ENCODE results near the gene ITM2B.

The ITM2B gene

GRCh38 chr13:48297131-48297786 is 64.3 kb downstream of the ITM2B start:
- Histone ChIP-seq H3K9ac (ENCODE audit: low read length in 5 of 5) (no peak overlapping the region), H3K9me3 (ENCODE audit: control insufficient read depth in 5 of 5, low read length in 5 of 5) (no peaks in the 10 kb centered on the region), H3K4me3 (ENCODE audit: low read depth in 1 of 5, low read length in 5 of 5) (no peak overlapping the region), H3K4me1 (ENCODE audit: control insufficient read depth in 5 of 5, insufficient read depth in 5 of 5, low read length in 5 of 5) (peaks cover 0 to 13% (median 4%) of the 10 kb centered on the region in 5 donors), H3K36me3 (ENCODE audit: control insufficient read depth in 5 of 5, insufficient read depth in 5 of 5, low read length in 5 of 5) (no peaks in the 10 kb centered on the region), H3K27ac (ENCODE audit: low read depth, low read length) (no peak overlapping the region), H3K27me3 (ENCODE audit: control insufficient read depth in 5 of 5, insufficient read depth in 4 of 5, low read length in 5 of 5) (no peaks in the 10 kb centered on the region)

GRCh38 chr13:48299591-48299990 is 66.6 kb downstream of the ITM2B start:
- peaks cover 0 to 11% (median 5%) of the 10 kb centered on the region in 5 donors for H3K4me1 ChIP-seq (ENCODE audit: control insufficient read depth in 5 of 5, insufficient read depth in 5 of 5, low read length in 5 of 5)
- H3K4me3 ChIP-seq (ENCODE audit: low read depth in 1 of 5, low read length in 5 of 5) = no peak overlapping the region
- no peak overlapping the region for H3K27ac ChIP-seq (ENCODE audit: low read depth, low read length)
- H3K9ac ChIP-seq (ENCODE audit: low read length in 5 of 5) = no peak overlapping the region
- no peaks in the 10 kb centered on the region for H3K36me3 ChIP-seq (ENCODE audit: control insufficient read depth in 5 of 5, insufficient read depth in 5 of 5, low read length in 5 of 5)
- no peaks in the 10 kb centered on the region for H3K9me3 ChIP-seq (ENCODE audit: control insufficient read depth in 5 of 5, low read length in 5 of 5)
- no peaks in the 10 kb centered on the region for H3K27me3 ChIP-seq (ENCODE audit: control insufficient read depth in 5 of 5, insufficient read depth in 4 of 5, low read length in 5 of 5)

DNA sequence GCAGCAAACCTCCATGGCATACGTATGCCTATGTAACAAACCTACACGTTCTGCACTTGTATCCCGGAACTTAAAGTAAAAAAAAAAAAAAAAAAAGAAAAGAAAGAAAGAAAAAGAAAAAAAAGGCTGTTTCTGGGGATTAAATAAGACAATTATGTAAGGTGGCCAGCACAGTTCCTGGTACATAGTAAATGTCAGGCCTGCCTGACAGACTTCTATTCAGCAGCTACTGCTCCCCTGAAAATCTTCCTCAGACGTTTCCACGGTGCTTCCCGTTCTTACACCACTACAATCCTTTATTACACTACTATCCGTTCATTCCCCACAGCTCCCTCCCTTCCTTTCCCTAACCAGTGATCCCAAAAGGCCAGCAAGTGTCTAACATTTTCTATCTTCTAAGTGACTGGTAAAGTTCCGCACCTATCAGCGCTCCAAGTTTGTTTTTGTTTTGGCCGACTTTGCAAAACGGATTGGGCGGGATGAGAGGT is 69.9 kb downstream of the ITM2B start:
- H3K4me1 ChIP-seq (ENCODE audit: control insufficient read depth in 5 of 5, insufficient read depth in 5 of 5, low read length in 5 of 5) = peaks cover 0 to 29% (median 23%) of the 10 kb centered on the region in 5 donors
- H3K9me3 ChIP-seq (ENCODE audit: control insufficient read depth in 5 of 5, low read length in 5 of 5) = no peaks in the 10 kb centered on the region
- no peaks in the 10 kb centered on the region for H3K27me3 ChIP-seq (ENCODE audit: control insufficient read depth in 5 of 5, insufficient read depth in 4 of 5, low read length in 5 of 5)
- H3K4me3 ChIP-seq (ENCODE audit: low read depth in 1 of 5, low read length in 5 of 5) = peak overlapping the region; percentile 80 to 95 (median 88)
- H3K36me3 ChIP-seq (ENCODE audit: control insufficient read depth in 5 of 5, insufficient read depth in 5 of 5, low read length in 5 of 5) = no peaks in the 10 kb centered on the region
- H3K9ac ChIP-seq (ENCODE audit: low read length in 5 of 5) = peak overlapping the region; percentile 85 to 99 (median 96)
- peak overlapping the region; percentile 99 for H3K27ac ChIP-seq (ENCODE audit: low read depth, low read length)

- Histone ChIP-seq H3K9ac (ENCODE audit: low read length in 5 of 5) (peak within 1 kb of the TSS; percentile 89 to 99 (median 96)), H3K4me3 (ENCODE audit: low read depth in 1 of 5, low read length in 5 of 5) (peak within 1 kb of the TSS; percentile 80 to 97 (median 88)), H3K4me1 (ENCODE audit: control insufficient read depth in 5 of 5, insufficient read depth in 5 of 5, low read length in 5 of 5) (peaks cover 0 to 29% (median 23%) of the 10 kb centered on the region in 5 donors), H3K27ac (ENCODE audit: low read depth, low read length) (peak within 1 kb of the TSS; percentile 99), H3K27me3 (ENCODE audit: control insufficient read depth in 5 of 5, insufficient read depth in 4 of 5, low read length in 5 of 5) (no peaks in the 10 kb centered on the region), H3K36me3 (ENCODE audit: control insufficient read depth in 5 of 5, insufficient read depth in 5 of 5, low read length in 5 of 5) (no peaks in the 10 kb centered on the region), H3K9me3 (ENCODE audit: control insufficient read depth in 5 of 5, low read length in 5 of 5) (no peaks in the 10 kb centered on the region)
Observed at GRCh38 chr13:48303359-48304142, 70.5 kb downstream of the ITM2B start, which contains the start of gene RB1. Gene RB1 (plus strand): TSS chr13:48303751. CDS start chr13:48303913, 162 bp downstream.

DNA sequence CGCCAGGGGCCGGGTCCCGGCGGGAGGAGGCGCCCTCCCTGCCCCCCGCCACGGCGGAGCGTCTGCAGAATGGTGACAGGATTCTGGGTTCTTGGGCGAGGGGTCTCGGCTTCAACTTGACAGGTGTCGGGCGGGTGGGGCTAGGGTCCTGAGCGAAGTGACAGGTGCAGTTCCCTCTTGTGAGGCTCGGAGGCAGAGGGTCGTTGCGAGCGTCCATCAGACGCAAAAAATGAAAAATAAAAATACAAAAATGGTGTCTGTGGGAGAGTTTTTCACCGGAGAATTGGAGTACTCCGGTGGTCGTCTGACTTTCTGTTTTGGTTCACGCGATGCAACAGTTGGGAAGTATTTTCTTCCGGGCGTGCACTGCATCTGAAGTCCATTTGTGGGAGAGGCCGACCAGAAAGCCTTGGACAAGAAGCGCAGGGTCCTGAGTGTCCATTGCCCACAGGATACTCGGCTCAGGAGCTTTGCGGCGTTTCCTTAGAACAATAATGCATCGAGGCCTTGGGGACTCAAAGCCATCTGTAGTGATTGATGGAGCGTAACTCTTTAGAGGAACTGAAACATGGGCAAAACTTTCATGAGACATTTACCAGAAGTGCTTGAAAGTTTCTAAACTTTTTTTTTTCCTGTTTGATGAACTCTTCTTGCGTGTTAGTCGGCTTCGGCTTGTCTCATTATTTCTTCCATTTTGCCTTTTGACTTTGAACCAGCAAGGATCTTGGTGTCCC is 71.3 kb downstream of the ITM2B start:
- H3K36me3 ChIP-seq (ENCODE audit: control insufficient read depth in 5 of 5, insufficient read depth in 5 of 5, low read length in 5 of 5) = no peaks in the 10 kb centered on the region
- peaks cover 0 to 32% (median 23%) of the 10 kb centered on the region in 5 donors for H3K4me1 ChIP-seq (ENCODE audit: control insufficient read depth in 5 of 5, insufficient read depth in 5 of 5, low read length in 5 of 5)
- H3K27ac ChIP-seq (ENCODE audit: low read depth, low read length) = peak overlapping the region; percentile 99
- H3K9me3 ChIP-seq (ENCODE audit: control insufficient read depth in 5 of 5, low read length in 5 of 5) = no peaks in the 10 kb centered on the region
- peak overlapping the region; percentile 89 to 99 (median 96) for H3K9ac ChIP-seq (ENCODE audit: low read length in 5 of 5)
- no peaks in the 10 kb centered on the region for H3K27me3 ChIP-seq (ENCODE audit: control insufficient read depth in 5 of 5, insufficient read depth in 4 of 5, low read length in 5 of 5)
- H3K4me3 ChIP-seq (ENCODE audit: low read depth in 1 of 5, low read length in 5 of 5) = peak overlapping the region; percentile 80 to 97 (median 88)

DNA sequence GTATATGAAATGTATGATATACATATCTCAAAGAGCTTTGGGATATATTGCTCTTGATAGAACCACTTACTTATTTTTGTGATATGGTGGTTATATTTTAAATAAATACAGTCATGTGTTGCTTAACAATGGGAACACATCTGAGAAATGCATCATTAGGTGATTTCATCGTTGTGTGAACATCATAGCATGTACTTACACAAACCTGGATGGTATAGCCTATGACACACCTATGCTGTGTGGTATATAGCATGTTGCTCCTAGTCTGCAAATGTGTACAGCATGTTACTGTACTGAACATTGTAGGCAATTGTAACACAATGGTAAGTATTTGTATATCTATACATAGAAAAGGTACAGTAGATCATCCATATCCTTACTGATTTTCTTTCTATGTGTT is 78.2 kb downstream of the ITM2B start:
- Histone ChIP-seq H3K9me3 (ENCODE audit: control insufficient read depth in 5 of 5, low read length in 5 of 5) (peaks cover 0 to 4% (median 0%) of the 10 kb centered on the region in 5 donors), H3K27ac (ENCODE audit: low read depth, low read length) (no peak overlapping the region), H3K27me3 (ENCODE audit: control insufficient read depth in 5 of 5, insufficient read depth in 4 of 5, low read length in 5 of 5) (no peaks in the 10 kb centered on the region), H3K9ac (ENCODE audit: low read length in 5 of 5) (no peak overlapping the region), H3K4me1 (ENCODE audit: control insufficient read depth in 5 of 5, insufficient read depth in 5 of 5, low read length in 5 of 5) (peaks cover 0 to 7% (median 5%) of the 10 kb centered on the region in 5 donors), H3K36me3 (ENCODE audit: control insufficient read depth in 5 of 5, insufficient read depth in 5 of 5, low read length in 5 of 5) (peaks cover 0 to 10% (median 4%) of the 10 kb centered on the region in 5 donors), H3K4me3 (ENCODE audit: low read depth in 1 of 5, low read length in 5 of 5) (no peak overlapping the region)

GRCh38 chr13:48315969-48316650 is 83.1 kb downstream of the ITM2B start:
- Histone ChIP-seq H3K4me3 (ENCODE audit: low read depth in 1 of 5, low read length in 5 of 5) (no peak overlapping the region), H3K4me1 (ENCODE audit: control insufficient read depth in 5 of 5, insufficient read depth in 5 of 5, low read length in 5 of 5) (peaks cover 0 to 36% (median 17%) of the 10 kb centered on the region in 5 donors), H3K27me3 (ENCODE audit: control insufficient read depth in 5 of 5, insufficient read depth in 4 of 5, low read length in 5 of 5) (no peaks in the 10 kb centered on the region), H3K9ac (ENCODE audit: low read length in 5 of 5) (no peak overlapping the region), H3K9me3 (ENCODE audit: control insufficient read depth in 5 of 5, low read length in 5 of 5) (peaks cover 0 to 4% (median 0%) of the 10 kb centered on the region in 5 donors), H3K27ac (ENCODE audit: low read depth, low read length) (no peak overlapping the region), H3K36me3 (ENCODE audit: control insufficient read depth in 5 of 5, insufficient read depth in 5 of 5, low read length in 5 of 5) (peaks cover 5 to 30% (median 11%) of the 10 kb centered on the region in 5 donors)

DNA sequence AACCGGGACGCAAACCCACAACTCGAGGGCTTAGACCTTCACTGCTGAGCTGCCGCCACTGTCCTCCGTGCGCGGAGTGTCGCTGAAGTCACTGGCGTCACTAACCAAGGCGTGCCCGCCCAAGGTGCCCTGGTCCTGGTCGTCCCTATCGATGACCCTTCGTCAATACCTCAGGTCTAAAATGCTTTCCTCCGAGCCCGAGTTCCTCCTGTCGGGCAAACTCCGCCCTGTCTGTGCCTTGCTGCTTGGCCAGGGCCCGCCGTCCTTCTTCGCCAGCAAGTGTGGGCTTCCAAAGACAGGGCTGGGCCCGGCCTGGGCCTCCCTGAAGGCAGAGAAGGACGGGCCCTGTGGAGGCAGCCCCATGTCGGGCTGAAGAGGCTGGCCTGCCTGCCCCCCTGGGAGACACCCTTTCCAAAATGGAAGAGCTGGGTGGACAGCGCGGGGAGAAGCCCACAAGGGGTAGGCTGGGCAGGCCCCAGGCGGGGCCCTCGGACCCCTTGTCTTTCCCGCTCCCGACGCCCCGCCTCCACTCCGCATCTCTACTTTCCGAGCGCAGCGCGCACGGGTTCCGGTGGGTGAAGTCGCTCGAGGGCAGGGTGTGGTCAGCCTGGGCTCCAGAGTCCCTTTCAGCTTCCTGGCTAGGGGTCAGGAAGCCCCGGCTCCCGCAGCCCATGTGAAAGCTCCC is 84.0 kb downstream of the ITM2B start:
- peaks cover 5 to 30% (median 11%) of the 10 kb centered on the region in 5 donors for H3K36me3 ChIP-seq (ENCODE audit: control insufficient read depth in 5 of 5, insufficient read depth in 5 of 5, low read length in 5 of 5)
- peak overlapping the region in 3 of 5 donors; percentile 17 to 66 (median 59) for H3K4me3 ChIP-seq (ENCODE audit: low read depth in 1 of 5, low read length in 5 of 5)
- H3K27ac ChIP-seq (ENCODE audit: low read depth, low read length) = no peak overlapping the region
- H3K27me3 ChIP-seq (ENCODE audit: control insufficient read depth in 5 of 5, insufficient read depth in 4 of 5, low read length in 5 of 5) = no peaks in the 10 kb centered on the region
- H3K4me1 ChIP-seq (ENCODE audit: control insufficient read depth in 5 of 5, insufficient read depth in 5 of 5, low read length in 5 of 5) = peaks cover 0 to 36% (median 17%) of the 10 kb centered on the region in 5 donors
- H3K9me3 ChIP-seq (ENCODE audit: control insufficient read depth in 5 of 5, low read length in 5 of 5) = peaks cover 0 to 4% (median 4%) of the 10 kb centered on the region in 5 donors
- no peak overlapping the region for H3K9ac ChIP-seq (ENCODE audit: low read length in 5 of 5)
